ENCODE data around the gene DPF1.

DPF1 gene

DNA sequence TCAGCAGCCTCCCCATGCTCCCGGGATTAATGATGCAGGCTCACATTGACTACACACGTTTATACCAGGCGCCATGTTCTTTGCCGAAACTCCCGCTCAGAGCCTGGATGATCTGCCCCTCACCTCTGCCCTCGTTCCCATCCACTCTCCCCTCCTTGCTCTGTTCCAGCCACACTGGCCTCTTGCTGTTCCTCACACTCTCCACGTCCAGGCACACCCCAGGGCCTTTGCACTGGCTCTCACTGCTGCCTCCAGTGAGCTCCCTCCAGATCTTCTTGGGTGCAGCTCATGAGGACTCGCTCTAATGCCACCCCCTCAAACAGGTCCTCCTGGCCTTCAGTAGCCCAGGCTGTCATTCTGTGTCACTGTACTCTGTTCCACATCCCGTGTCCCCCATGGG is 39.2 kb downstream of the DPF1 start:
- ATAC-seq (no peak), DNase-seq (no peak)
- H3K27ac Mint-ChIP-seq: no peak overlapping the region
- no peaks in the 10 kb centered on the region for H3K27me3 Mint-ChIP-seq
- H3K9me3 Mint-ChIP-seq: peaks cover 5% of the 10 kb centered on the region
- H3K4me1 Mint-ChIP-seq: peaks cover under 1% of the 10 kb centered on the region
- H3K4me3 Mint-ChIP-seq: no peak overlapping the region
- H3K36me3 Mint-ChIP-seq (ENCODE audit: low read depth): peaks cover 18% of the 10 kb centered on the region

DNA sequence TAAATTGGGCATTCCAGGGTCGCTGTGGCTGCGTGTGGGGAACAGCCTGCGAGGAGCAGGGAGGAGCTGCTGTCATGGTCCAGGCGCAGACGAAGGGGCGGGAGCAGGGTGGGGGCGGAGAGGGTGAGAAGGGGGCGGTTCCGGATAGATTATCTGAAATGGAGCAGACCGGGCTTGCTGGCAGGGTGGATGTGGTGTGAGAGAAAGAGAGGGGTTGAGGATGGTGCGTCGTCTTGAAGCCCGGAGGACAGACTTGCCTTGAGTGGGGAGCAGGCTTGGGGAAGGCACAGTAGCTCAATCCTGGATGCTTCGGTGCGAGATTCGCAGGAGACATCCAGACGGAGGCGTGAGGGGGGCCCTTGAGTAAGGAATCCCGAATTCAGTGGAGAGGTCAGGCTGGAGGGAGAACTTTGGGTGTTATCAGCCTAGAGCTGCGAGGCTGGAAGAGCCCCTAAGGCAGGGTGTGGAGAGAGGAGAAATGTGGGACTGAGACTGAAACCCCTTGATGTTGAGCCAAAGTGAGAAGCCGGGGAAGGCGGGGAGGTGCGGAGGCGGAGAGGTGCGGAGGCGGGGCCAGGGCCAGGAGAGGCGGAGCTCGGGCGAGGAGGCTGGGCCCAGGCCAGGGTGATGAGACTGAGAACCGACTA is 40.6 kb downstream of the DPF1 start:
- Mint-ChIP-seq H3K4me1 (no peaks in the 10 kb centered on the region), H3K27me3 (no peaks in the 10 kb centered on the region), H3K9me3 (peaks cover 14% of the 10 kb centered on the region), H3K27ac (no peak overlapping the region), H3K4me3 (no peak overlapping the region), H3K36me3 (ENCODE audit: low read depth) (peaks cover 24% of the 10 kb centered on the region)
- ATAC-seq (no peak), DNase-seq (no peak)

DNA sequence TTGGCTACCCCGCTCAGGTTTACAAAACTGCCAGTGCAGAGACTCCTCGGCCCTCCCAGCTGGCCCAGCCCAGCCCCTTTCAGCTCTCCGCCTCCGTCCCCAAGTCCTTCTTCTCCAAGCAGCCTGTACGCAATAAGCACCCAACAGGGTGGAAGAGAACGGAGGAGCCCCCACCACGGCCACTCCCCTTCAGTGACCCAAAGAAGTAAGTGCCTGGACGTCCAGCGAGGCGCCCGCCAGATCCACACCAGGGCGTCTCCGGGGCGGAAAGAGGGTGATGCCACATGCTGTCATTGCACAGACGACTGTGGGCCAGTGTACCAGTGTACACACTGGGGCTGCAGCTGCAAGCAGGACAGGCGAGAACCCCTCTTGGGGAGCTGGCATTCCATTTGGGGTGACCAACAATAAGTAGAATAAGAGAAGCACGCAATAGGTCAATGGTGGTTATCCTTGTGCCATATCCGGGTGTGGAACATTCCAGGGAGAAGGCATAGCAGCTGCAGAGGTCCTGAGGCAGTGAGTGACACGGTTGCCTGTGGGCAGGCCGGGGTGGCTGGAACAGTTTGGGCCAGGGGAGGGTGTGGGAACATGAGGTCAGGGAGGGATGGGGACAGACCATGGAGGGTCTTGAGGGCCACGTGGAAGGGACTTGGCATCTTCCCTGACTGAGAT is 41.3 kb downstream of the DPF1 start:
- Mint-ChIP-seq H3K9me3 (peaks cover 14% of the 10 kb centered on the region), H3K27ac (no peak overlapping the region), H3K27me3 (no peaks in the 10 kb centered on the region), H3K4me3 (no peak overlapping the region), H3K36me3 (ENCODE audit: low read depth) (peaks cover 25% of the 10 kb centered on the region), H3K4me1 (no peaks in the 10 kb centered on the region)
- no peak for ATAC-seq
- no peak for DNase-seq

DNA sequence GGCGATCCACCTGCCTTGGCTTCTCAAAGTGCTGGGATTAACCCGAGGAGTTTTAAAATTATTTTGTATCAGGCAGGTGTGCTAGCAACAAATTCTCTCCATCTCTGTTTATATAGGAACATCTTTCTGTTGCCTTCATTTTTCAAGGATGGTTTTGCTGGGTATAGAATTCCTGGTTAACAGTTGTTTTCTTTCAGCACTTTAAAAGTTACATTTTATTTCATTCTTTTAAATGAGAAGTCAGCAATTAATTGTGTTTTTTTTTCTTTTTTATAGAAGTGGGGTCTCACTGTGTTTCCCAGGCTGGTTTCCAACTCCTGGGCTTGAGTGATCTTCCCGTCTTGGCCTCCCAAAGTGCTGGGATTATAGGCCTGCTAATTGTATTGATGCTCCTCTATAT is 44.0 kb downstream of the DPF1 start:
- peaks cover 27% of the 10 kb centered on the region for H3K36me3 Mint-ChIP-seq (ENCODE audit: low read depth)
- peaks cover 14% of the 10 kb centered on the region for H3K9me3 Mint-ChIP-seq
- no peak overlapping the region for H3K27ac Mint-ChIP-seq
- H3K4me1 Mint-ChIP-seq: no peaks in the 10 kb centered on the region
- ATAC-seq: no peak
- no peaks in the 10 kb centered on the region for H3K27me3 Mint-ChIP-seq
- H3K4me3 Mint-ChIP-seq: no peak overlapping the region
- no peak for DNase-seq

DNA sequence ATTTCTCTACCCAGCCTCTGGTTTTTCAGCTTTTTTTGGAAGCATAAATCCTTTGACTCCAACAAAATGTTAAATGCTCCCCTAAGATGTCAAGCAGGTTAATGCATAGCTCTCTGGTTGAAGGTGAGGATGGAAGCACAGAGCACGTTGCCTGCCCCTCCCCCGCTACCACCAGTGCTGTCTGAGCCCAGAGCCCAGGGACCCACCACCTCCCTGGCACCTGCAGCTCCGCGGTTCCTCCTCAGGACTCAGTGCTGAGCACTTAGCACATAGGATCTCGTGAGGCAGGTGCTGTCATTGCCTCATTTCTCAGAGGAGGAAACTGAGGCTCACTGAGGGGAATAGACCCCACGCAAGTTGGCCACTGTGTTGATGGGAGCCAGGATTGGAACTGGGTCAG is 48.6 kb downstream of the DPF1 start:
- ATAC-seq (no peak), DNase-seq (no peak)
- no peak overlapping the region for H3K4me3 Mint-ChIP-seq
- H3K27ac Mint-ChIP-seq: no peak overlapping the region
- peaks cover 16% of the 10 kb centered on the region for H3K36me3 Mint-ChIP-seq (ENCODE audit: low read depth)
- H3K9me3 Mint-ChIP-seq: peaks cover 9% of the 10 kb centered on the region
- no peaks in the 10 kb centered on the region for H3K4me1 Mint-ChIP-seq
- no peaks in the 10 kb centered on the region for H3K27me3 Mint-ChIP-seq

DNA sequence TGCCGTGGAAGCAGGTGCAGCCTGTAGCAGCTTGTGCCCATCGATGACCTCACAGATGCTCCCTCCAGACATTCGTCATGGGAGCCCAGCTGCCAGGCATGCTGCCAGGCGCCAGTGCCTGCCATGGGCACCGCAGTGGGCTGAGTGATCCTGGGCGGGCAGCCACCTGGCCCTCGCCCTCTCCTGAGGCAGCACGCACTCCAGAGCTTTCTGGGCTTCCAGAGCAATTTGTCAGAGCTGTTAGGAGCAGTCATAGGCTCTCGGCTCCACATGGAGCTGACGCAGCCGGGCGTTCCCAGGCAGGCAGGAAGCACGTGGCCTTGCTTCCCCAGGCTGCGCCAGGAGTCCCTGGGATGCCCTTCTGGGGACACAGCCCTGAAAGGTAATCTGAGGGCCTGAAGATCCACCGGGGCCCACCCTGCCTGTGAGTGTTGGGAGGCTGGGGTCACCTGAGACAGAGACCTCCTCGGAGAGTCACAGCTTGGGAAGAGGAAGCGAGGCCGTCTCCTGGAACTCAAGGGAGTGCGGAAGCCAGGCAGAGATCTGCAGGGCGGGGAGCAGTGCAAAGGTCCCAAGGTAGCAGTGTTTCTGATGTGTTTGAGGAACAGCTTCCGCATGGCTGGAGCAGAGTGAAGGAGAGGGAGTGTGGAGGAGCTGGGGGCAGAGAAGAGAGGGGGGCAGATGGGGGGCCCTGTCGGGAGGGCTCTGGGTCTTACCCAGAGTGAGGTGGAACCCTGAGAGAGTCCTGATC is 50.6 kb downstream of the DPF1 start:
- Mint-ChIP-seq H3K36me3 (ENCODE audit: low read depth) (peaks cover 3% of the 10 kb centered on the region), H3K4me1 (no peaks in the 10 kb centered on the region), H3K9me3 (peaks cover under 1% of the 10 kb centered on the region), H3K27me3 (no peaks in the 10 kb centered on the region), H3K4me3 (no peak overlapping the region), H3K27ac (no peak overlapping the region)
- ATAC-seq (no peak), DNase-seq (no peak)

DNA sequence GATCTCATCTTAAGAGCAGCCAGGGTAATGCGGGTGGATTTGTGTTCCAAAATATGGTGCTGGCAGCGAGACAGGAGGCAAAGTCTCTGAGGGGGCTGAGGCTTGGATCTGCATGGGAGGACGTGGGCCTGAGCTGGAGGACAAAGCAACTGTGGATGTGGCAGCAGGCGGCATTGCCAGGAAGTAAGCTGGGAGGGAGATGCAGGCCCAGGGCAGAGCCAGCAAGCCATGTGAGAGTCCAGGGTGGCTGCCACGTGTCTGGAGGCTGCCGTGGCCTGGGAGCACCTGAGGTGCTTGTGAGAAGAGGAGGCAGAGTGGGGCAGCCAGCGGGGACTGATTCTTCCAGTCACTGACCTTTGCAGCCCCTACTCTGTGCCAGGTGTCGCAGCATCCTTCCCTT is 52.0 kb downstream of the DPF1 start:
- DNase-seq (no peak), ATAC-seq (no peak)
- Mint-ChIP-seq H3K27me3 (no peaks in the 10 kb centered on the region), H3K36me3 (ENCODE audit: low read depth) (no peaks in the 10 kb centered on the region), H3K4me1 (no peaks in the 10 kb centered on the region), H3K9me3 (no peaks in the 10 kb centered on the region), H3K4me3 (no peak overlapping the region), H3K27ac (no peak overlapping the region)

DNA sequence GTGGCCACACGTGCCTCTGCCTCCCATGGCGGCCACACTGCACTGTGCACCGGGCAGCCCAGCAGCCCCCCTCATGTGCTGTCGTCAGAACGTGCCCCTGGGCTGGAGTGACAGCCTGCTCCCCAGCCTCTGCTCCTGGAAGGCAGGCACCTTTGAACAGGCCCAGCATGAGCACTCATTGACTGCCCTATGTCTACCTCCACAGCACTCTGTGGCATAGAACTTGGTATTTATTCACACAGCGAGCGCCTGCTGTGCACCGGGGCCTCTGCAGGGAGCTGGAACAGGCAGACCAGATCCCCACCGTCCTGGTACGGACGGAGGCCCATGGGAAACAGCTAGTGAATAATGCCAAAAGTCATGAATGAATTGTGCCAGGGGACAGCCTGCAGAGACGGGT is 53.7 kb downstream of the DPF1 start:
- Mint-ChIP-seq H3K27ac (no peak overlapping the region), H3K4me1 (no peaks in the 10 kb centered on the region), H3K36me3 (ENCODE audit: low read depth) (peaks cover 2% of the 10 kb centered on the region), H3K9me3 (no peaks in the 10 kb centered on the region), H3K27me3 (no peaks in the 10 kb centered on the region), H3K4me3 (no peak overlapping the region)
- no peak for ATAC-seq
- DNase-seq: no peak

DNA sequence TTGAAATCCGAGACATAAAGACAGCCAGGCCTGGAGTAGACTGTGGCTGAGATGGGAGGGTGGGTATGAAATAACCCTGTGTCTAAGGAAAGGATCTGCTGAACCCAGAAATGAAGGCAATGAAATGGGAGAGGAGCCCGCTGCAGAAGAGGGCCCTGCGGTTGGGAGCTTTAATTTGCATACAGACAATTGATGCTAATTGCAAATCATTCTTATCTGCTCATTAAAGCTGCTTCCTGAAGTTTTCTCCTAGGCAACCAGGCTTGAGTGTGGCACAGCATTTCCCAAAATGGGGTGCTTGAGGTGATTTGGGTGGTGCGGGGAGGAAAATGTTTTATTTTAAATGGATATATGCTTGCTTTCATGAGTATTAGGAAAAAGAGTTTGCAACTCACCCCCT is 55.4 kb downstream of the DPF1 start:
- Mint-ChIP-seq H3K9me3 (no peaks in the 10 kb centered on the region), H3K27ac (no peak overlapping the region), H3K27me3 (no peaks in the 10 kb centered on the region), H3K4me1 (peaks cover 1% of the 10 kb centered on the region), H3K4me3 (no peak overlapping the region), H3K36me3 (ENCODE audit: low read depth) (peaks cover 8% of the 10 kb centered on the region)
- DNase-seq (no peak), ATAC-seq (no peak)

DNA sequence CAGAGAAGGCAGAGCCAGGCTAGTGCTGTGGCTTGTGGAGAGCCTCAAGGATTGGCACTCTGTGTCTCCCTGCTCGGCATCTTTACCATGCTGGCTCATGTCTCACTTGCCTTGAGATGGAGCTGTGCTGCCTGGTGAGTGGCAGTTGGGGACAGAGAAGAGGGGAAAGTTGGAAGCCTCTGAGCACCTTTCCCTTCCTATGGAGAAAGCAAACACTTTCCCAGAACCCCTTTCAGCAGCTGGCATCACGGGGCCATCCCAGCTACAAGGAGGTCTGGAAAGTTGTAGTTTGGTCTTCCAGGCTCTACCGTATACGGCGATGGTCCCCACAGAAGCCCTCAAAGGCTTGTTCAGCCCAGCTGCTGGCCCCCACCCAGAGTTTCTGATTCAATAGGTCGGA is 58.7 kb downstream of the DPF1 start:
- H3K4me3 Mint-ChIP-seq: no peak overlapping the region
- H3K27me3 Mint-ChIP-seq: no peaks in the 10 kb centered on the region
- DNase-seq (no peak), ATAC-seq (no peak)
- peaks cover 6% of the 10 kb centered on the region for H3K4me1 Mint-ChIP-seq
- peaks cover 35% of the 10 kb centered on the region for H3K36me3 Mint-ChIP-seq (ENCODE audit: low read depth)
- no peak overlapping the region for H3K27ac Mint-ChIP-seq
- no peaks in the 10 kb centered on the region for H3K9me3 Mint-ChIP-seq

DNA sequence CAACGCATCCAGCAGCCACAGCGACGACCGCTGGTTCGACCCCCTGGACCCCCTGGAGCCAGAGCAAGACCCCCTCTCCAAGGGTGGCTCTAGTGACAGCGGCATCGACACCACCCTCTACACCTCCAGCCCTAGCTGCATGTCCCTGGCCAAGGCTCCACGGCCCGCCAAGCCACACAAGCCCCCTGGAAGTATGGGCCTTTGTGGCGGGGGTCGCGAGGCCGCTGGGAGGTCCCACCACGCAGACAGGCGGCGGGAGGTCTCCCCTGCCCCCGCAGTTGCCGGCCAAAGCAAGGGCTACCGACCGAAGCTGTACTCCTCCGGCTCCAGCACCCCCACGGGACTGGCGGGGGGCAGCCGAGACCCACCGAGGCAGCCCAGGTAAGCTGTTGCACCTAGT is 59.5 kb downstream of the DPF1 start:
- H3K27me3 Mint-ChIP-seq: no peaks in the 10 kb centered on the region
- no peaks in the 10 kb centered on the region for H3K9me3 Mint-ChIP-seq

DNA sequence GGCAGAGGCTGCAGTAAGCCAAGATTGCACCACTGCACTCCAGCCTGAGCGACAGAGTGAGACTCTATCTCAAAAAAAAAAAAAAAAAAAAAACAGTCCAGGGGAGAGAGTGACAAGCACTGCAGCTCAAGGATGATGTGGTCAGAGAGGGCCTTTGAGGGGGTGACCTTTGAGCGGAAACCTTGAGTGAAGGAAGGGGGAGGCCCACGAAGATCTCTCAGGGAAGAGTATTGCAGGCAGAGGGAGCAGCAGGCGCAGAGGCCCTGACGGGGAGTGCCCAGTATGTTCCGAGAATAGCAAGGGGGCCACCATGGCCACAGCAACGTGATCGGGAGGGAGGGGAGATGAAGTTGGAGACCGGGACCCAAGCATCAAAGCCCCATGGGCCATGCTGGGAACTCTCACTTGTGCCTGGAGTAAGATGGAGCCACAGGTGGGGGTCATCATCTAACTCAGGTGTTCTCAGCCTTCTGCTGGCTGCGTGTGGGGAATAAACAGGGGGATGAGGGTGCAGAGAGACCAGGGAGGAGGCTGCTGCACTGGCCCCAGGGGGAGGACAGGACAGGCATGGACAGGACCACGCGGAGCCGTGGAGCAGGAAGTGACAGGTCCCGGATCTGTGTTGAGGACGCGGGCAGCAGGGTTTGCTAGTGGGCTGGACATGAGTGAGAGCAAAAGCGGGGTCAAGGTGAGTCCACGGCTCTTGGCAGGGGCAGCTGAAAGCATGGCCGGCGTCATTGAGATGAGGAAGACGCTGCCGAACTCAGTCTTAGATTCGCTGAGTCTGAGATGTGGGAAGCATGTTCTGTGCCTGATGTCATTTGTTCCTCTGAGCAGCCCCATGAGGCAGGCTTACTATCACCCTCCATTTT is 60.4 kb downstream of the DPF1 start:
- no peaks in the 10 kb centered on the region for H3K9me3 Mint-ChIP-seq
- no peak overlapping the region for H3K27ac Mint-ChIP-seq
- ATAC-seq (peak; percentile 63), DNase-seq (no peak)
- H3K4me1 Mint-ChIP-seq: peaks cover 6% of the 10 kb centered on the region
- peaks cover 37% of the 10 kb centered on the region for H3K36me3 Mint-ChIP-seq (ENCODE audit: low read depth)
- H3K27me3 Mint-ChIP-seq: no peaks in the 10 kb centered on the region
- H3K4me3 Mint-ChIP-seq: no peak overlapping the region

More for the DNA sequence above, 59.5 kb downstream of the DPF1 start:
- DNase-seq (no peak), ATAC-seq (no peak)
- Mint-ChIP-seq H3K36me3 (ENCODE audit: low read depth) (peaks cover 35% of the 10 kb centered on the region), H3K4me1 (peaks cover 6% of the 10 kb centered on the region), H3K4me3 (no peak overlapping the region), H3K27ac (no peak overlapping the region)

DNA sequence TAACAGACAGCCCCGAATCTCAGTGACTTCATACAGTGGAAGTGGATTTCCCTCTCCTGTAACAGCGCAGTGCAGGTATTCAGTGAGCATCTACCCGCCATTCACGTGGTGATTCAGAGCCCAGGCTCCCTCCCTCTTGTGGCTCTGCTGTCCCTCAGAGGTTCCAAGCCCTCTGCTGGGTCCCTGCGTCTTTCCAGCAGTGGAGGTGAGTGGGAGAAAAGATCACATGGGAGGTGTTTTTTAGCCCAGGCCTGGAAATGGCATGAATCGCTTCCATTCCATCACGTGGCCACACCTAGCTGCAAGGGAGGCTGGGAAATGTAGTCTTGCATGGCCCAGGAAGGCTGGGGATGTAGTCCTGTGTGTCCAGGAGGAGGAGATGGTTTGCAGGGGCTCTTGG is 61.4 kb downstream of the DPF1 start:
- Mint-ChIP-seq H3K4me3 (no peak overlapping the region), H3K36me3 (ENCODE audit: low read depth) (peaks cover 37% of the 10 kb centered on the region), H3K9me3 (no peaks in the 10 kb centered on the region), H3K27me3 (no peaks in the 10 kb centered on the region), H3K4me1 (peaks cover 6% of the 10 kb centered on the region), H3K27ac (no peak overlapping the region)
- no peak for ATAC-seq
- DNase-seq: no peak

DNA sequence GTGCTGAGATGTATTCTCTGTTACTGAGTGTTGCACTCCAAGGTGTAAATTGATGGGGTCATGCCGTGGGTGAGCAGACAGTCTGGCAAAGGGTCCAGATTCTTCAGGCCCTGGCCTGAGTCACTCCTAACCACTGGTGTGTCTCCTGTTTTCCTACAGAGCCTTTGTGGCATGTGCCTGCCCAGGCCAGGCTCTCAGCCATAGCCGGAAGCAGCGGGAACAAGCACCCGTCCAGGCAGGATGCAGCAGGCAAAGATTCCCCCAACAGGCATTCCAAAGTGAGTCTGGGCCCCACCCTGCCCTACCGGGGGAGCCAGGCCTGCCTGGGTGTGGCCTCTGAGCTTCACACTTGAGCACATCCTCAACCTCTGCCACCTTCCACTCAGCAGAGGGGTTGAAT is 61.9 kb downstream of the DPF1 start:
- H3K27me3 Mint-ChIP-seq: no peaks in the 10 kb centered on the region
- H3K36me3 Mint-ChIP-seq (ENCODE audit: low read depth): peaks cover 37% of the 10 kb centered on the region
- H3K27ac Mint-ChIP-seq: no peak overlapping the region
- H3K4me3 Mint-ChIP-seq: no peak overlapping the region
- H3K9me3 Mint-ChIP-seq: no peaks in the 10 kb centered on the region
- peaks cover 6% of the 10 kb centered on the region for H3K4me1 Mint-ChIP-seq
- DNase-seq (no peak), ATAC-seq (no peak)
